KMS-11 (cell line): Measurements from ENCODE around the gene TOGARAM2.

ENCODE experiments used
- H2AFZ ChIP-seq: fragments of 200-600 bp; sonication (generic); 2 replicates; pipeline ENCODE4 v1.6.1; 2016; ENCODE audit warnings: antibody characterized with exemption, mixed run types, low read depth
- H3K27ac ChIP-seq: fragments of 200-600 bp; sonication (generic); 2 replicates; pipeline ENCODE4 v1.6.1; 2016; ENCODE audit warnings: mild to moderate bottlenecking, mixed run types
- H3K27me3 ChIP-seq: fragments of 200-600 bp; sonication (generic); 2 replicates; pipeline ENCODE4 v1.6.1; 2017; ENCODE audit warnings: mild to moderate bottlenecking, low read depth, mixed run types, moderate library complexity; ENCODE audit not compliant: insufficient read depth
- H3K36me3 ChIP-seq: fragments of 200-600 bp; sonication (generic); 2 replicates; pipeline ENCODE4 v1.6.1; 2017; ENCODE audit warnings: mild to moderate bottlenecking, mixed run types; ENCODE audit not compliant: insufficient read depth
- H3K4me1 ChIP-seq: fragments of 200-600 bp; sonication (generic); 2 replicates; pipeline ENCODE4 v1.6.1; 2016; ENCODE audit warnings: mild to moderate bottlenecking, low read depth, mixed run types; ENCODE audit not compliant: poor library complexity, severe bottlenecking
- H3K4me2 ChIP-seq: fragments of 200-600 bp; sonication (generic); 2 replicates; pipeline ENCODE4 v1.7.0; 2016; ENCODE audit warnings: mild to moderate bottlenecking, mixed run types
- H3K4me3 ChIP-seq: fragments of 200-600 bp; sonication (generic); IDR thresholded peaks from 2 replicates; pipeline ENCODE4 v1.6.1; 2017; ENCODE audit warnings: low read depth, low read length, mixed read lengths; ENCODE audit not compliant: insufficient read depth
- H3K79me2 ChIP-seq: fragments of 200-600 bp; sonication (generic); 2 replicates; pipeline ENCODE4 v1.6.1; 2016; ENCODE audit warnings: low read depth, mixed run types; ENCODE audit not compliant: insufficient read depth
- H3K9ac ChIP-seq: fragments of 200-600 bp; sonication (generic); 2 replicates; pipeline ENCODE4 v1.6.1; 2016; ENCODE audit warnings: mild to moderate bottlenecking, mixed run types
- H4K20me1 ChIP-seq: fragments of 200-600 bp; sonication (generic); 2 replicates; pipeline ENCODE4 v1.6.1; 2016; ENCODE audit warnings: mild to moderate bottlenecking, mixed run types; ENCODE audit not compliant: insufficient read depth
- TF ChIP-seq, protein P1 (sequence below): fragments of 200-600 bp; sonication (generic); conservative IDR thresholded peaks from 2 replicates; pipeline ENCODE4 v1.6.1; 2017; ENCODE audit warnings: low read depth, mild to moderate bottlenecking, antibody characterized with exemption, low read length, moderate library complexity, mixed read lengths

The TOGARAM2 gene

GRCh38 chr2:29042561-29043075 lies 61.5 kb downstream of the TOGARAM2 start:
- Histone ChIP-seq H3K9ac (no peak overlapping the region), H3K4me1 (no peaks in the 10 kb centered on the region), H2AFZ (no peak overlapping the region), H3K4me3 (no peak overlapping the region), H3K27ac (no peak overlapping the region), H3K27me3 (no peaks in the 10 kb centered on the region), H4K20me1 (no peaks in the 10 kb centered on the region), H3K79me2 (no peaks in the 10 kb centered on the region), H3K36me3 (no peaks in the 10 kb centered on the region), H3K4me2 (no peak overlapping the region)
- TF ChIP-seq, protein P1, sequence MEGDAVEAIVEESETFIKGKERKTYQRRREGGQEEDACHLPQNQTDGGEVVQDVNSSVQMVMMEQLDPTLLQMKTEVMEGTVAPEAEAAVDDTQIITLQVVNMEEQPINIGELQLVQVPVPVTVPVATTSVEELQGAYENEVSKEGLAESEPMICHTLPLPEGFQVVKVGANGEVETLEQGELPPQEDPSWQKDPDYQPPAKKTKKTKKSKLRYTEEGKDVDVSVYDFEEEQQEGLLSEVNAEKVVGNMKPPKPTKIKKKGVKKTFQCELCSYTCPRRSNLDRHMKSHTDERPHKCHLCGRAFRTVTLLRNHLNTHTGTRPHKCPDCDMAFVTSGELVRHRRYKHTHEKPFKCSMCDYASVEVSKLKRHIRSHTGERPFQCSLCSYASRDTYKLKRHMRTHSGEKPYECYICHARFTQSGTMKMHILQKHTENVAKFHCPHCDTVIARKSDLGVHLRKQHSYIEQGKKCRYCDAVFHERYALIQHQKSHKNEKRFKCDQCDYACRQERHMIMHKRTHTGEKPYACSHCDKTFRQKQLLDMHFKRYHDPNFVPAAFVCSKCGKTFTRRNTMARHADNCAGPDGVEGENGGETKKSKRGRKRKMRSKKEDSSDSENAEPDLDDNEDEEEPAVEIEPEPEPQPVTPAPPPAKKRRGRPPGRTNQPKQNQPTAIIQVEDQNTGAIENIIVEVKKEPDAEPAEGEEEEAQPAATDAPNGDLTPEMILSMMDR, result no peak

DNA sequence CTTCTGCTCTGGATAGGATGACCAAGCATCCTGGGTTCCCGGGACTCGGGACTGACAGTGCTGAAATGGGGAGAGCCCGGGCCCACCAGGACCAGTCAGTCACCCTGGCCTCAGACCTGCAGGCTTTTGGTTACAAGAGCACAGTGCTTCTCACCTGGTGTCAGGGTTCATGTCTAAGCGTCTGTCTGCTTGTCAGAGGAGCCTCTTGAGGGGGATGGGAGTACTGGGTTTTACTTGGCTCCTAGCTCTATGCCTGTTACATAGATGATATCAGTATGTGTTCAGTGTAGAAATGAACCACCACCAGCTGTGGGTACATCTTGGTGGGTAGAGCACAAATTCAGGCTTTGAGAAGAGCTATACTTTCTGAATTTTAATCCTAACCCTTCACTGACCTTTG lies 63.4 kb downstream of the TOGARAM2 start:
- Histone ChIP-seq H3K4me2 (no peak overlapping the region), H3K9ac (no peak overlapping the region), H3K36me3 (no peaks in the 10 kb centered on the region), H2AFZ (no peak overlapping the region), H3K4me1 (no peaks in the 10 kb centered on the region), H3K4me3 (no peak overlapping the region), H4K20me1 (no peaks in the 10 kb centered on the region), H3K79me2 (no peaks in the 10 kb centered on the region), H3K27ac (no peak overlapping the region), H3K27me3 (no peaks in the 10 kb centered on the region)
- TF ChIP-seq, protein P1, result no peak

DNA sequence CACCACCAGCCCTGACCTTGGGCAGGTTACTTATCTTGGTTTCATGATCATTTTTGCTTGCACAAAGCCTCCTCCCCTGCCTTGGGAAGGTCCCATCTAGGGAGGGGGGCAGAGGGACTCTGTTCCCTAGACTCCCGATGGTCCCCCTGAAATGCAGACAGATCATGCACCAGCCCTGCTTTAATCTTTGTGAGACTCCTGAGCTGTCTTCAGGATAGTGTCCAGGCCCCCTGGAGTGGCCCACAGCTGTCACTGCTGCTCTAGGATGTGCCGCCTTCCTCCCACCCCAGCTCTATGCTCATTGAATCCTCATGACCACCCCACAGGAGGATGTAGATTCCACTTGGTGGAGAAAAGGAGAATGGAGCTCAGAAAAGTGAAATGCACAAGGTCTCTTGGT lies 65.2 kb downstream of the TOGARAM2 start:
- no peak overlapping the region for H2AFZ ChIP-seq
- no peak overlapping the region for H3K4me2 ChIP-seq
- H3K4me3 ChIP-seq, result no peak overlapping the region
- H3K79me2 ChIP-seq, result no peaks in the 10 kb centered on the region
- no peaks in the 10 kb centered on the region for H4K20me1 ChIP-seq
- TF ChIP-seq, protein P1, result no peak
- H3K27me3 ChIP-seq, result no peaks in the 10 kb centered on the region
- H3K4me1 ChIP-seq, result no peaks in the 10 kb centered on the region
- H3K9ac ChIP-seq, result no peak overlapping the region
- H3K27ac ChIP-seq, result no peak overlapping the region
- H3K36me3 ChIP-seq, result no peaks in the 10 kb centered on the region

DNA sequence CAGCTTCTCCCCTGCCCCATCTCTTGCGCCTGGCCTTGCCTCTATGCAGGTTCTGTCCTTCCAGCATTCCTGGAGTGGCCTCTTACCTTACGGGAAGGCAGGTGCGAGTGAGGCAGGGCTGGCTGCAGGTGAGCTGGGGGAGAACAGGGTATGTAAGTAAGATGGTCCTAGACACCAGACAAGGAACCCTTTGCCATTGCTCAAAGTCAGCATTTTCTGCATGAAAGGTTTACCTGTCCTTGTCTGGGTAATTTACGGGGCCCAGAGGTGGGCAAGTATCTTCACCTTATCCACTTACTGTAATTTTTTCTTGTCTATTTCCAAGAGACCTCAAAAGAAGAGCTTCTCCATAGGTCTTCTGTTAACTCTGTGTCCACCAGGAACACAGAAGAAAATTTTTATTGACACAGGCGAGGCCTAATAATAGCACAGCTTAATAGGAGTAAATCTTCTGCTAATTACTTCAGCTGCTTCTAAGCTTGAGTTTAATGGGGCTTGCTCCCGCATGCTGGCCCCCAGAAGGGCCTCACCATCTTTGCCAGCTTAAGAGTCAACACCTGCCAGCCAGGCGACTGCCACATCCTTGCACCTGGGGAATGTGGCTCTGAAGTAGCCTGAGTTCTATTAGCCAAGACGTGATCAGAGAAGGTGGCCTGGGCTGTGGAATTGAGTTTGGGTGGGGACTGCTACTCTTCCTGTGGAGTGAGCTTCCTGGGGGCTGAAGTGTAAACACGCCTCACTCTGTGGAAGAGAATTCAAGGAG lies 66.2 kb downstream of the TOGARAM2 start:
- Histone ChIP-seq H2AFZ (no peak overlapping the region), H3K27ac (no peak overlapping the region), H4K20me1 (no peaks in the 10 kb centered on the region)

More for the DNA sequence above, 66.2 kb downstream of the TOGARAM2 start:
- H3K27me3 ChIP-seq, result no peaks in the 10 kb centered on the region
- H3K9ac ChIP-seq, result no peak overlapping the region
- no peak overlapping the region for H3K4me3 ChIP-seq
- no peaks in the 10 kb centered on the region for H3K36me3 ChIP-seq
- no peaks in the 10 kb centered on the region for H3K4me1 ChIP-seq
- TF ChIP-seq, protein P1, result no peak
- no peaks in the 10 kb centered on the region for H3K79me2 ChIP-seq
- no peak overlapping the region for H3K4me2 ChIP-seq
